Natural killer cell (primary cell): ENCODE results near the gene UIMC1. TPM values are rescaled to one million over a fixed set of nuclear protein-coding genes. Genes with fewer than 3 reads are reported as not detected.

Experiments used
- ATAC-seq, 3 donors: fragments of 150-1000 bp in 2 of 3; fragments of 200-7000 bp in 1 of 3; cut with Tn5 transposase; 1 replicate in 1 of 3; 2 replicates in 2 of 3; pipeline ENCODE4 v1.10.0; 2021; ENCODE audit warnings: mild to moderate bottlenecking in 2 of 3, moderate library complexity in 2 of 3
- DNase-seq, 2 donors: peaks; one replicate each; pipeline versions ENCODE4 v3.0.0 to v3.0.0-alpha.2; 2013 to 2021; ENCODE audit warnings: mixed read lengths in 1 of 2
- H3K27ac ChIP-seq: one replicate; pipeline ENCODE4 v1.5.1; 2013; ENCODE audit warnings: mild to moderate bottlenecking, low read length
- H3K27me3 ChIP-seq: one replicate; pipeline ENCODE4 v1.6.1; 2013; ENCODE audit warnings: low read length; ENCODE audit not compliant: control insufficient read depth, insufficient read depth
- H3K36me3 ChIP-seq: one replicate; pipeline ENCODE4 v1.6.1; 2013; ENCODE audit warnings: low read length; ENCODE audit not compliant: control insufficient read depth, insufficient read depth
- H3K4me1 ChIP-seq: one replicate; pipeline ENCODE4 v1.6.1; 2013; ENCODE audit warnings: low read length; ENCODE audit not compliant: control insufficient read depth, insufficient read depth
- H3K4me3 ChIP-seq: one replicate; pipeline ENCODE4 v1.5.1; 2013; ENCODE audit warnings: low read length
- H3K9me3 ChIP-seq: one replicate; pipeline ENCODE4 v1.6.1; 2013; ENCODE audit warnings: low read length; ENCODE audit not compliant: control insufficient read depth, insufficient read depth
- H3K27ac Mint-ChIP-seq, 2 donors: one replicate each; pipeline ENCODE4 v1.8.0; 2022; ENCODE audit warnings: mild to moderate bottlenecking in 2 of 2, mixed read lengths in 2 of 2, moderate library complexity in 1 of 2
- H3K27me3 Mint-ChIP-seq, 2 donors: one replicate each; pipeline ENCODE4 v1.8.0; 2022; ENCODE audit warnings: low read depth in 2 of 2, mixed read lengths in 2 of 2
- H3K36me3 Mint-ChIP-seq: one replicate; pipeline ENCODE4 v1.8.0; 2022; ENCODE audit warnings: mixed read lengths
- H3K4me1 Mint-ChIP-seq, 2 donors: one replicate each; pipeline ENCODE4 v1.8.0; 2022; ENCODE audit warnings: mixed read lengths in 2 of 2
- H3K4me3 Mint-ChIP-seq: one replicate; pipeline ENCODE4 v1.8.0; 2022; ENCODE audit warnings: mild to moderate bottlenecking, moderate library complexity, mixed read lengths
- H3K9me3 Mint-ChIP-seq, 2 donors: one replicate each; pipeline ENCODE4 v1.8.0; 2022; ENCODE audit warnings: mixed read lengths in 2 of 2
- CTCF ChIP-seq: fragments of 200-600 bp; IDR thresholded peaks from one replicate; pipeline ENCODE4 v1.8.0; 2022; ENCODE audit warnings: antibody characterized with exemption
- WGBS: methylation state at CpG from one replicate; pipeline ENCODE4 v1.1.7; 2013; ENCODE audit warnings: missing lambda C conversion rate; ENCODE audit not compliant: insufficient coverage; 5-methylcytosine and 5-hydroxymethylcytosine counted together
- intact Hi-C: fragments of 100-400 bp; cut with micrococcal nuclease; formaldehyde crosslinking; loops from one replicate; pipeline ENCODE4 v1.14.2; 2022
- total RNA-seq, 4 donors: library from RNA; stranded (reverse); fragments of 120-200 nt in 1 of 4; gene quantifications; one replicate each; pipeline versions ENCODE4 v1.2.3 to v1.2.4, GENCODE V29; 2013 to 2022

UIMC1 gene
- total RNA-seq, 3 donors from 2014 or later (not counting 1 experiment from before 2014, with no cell fraction given), result 55.1 to 75.7 (median 57.3) TPM

- Mint-ChIP-seq H3K9me3 (no peaks in the 10 kb centered on the region), H3K36me3 (peaks cover 46% of the 10 kb centered on the region), H3K27me3 (no peaks in the 10 kb centered on the region), H3K27ac (no peak overlapping the region), H3K4me3 (no peak overlapping the region), H3K4me1 (peaks cover 14 to 19% of the 10 kb centered on the region in 2 donors)
- Histone ChIP-seq H3K36me3 (peaks cover 55% of the 10 kb centered on the region), H3K27ac (no peak overlapping the region), H3K4me1 (peaks cover 19% of the 10 kb centered on the region), H3K9me3 (no peaks in the 10 kb centered on the region), H3K27me3 (no peaks in the 10 kb centered on the region), H3K4me3 (no peak overlapping the region)
- WGBS, result 100% methylated on average over 4 of the region's 5 CpGs
- no peak for TF ChIP-seq CTCF
- ATAC-seq (no peak), DNase-seq (no peak)
- intact Hi-C loops, result no loop called here
These were observed 103.5 kb downstream of the UIMC1 start for GRCh38 chr5:176902911-176903664.

- Histone ChIP-seq H3K4me3 (no peak overlapping the region), H3K36me3 (peaks cover 47% of the 10 kb centered on the region), H3K27ac (no peak overlapping the region), H3K27me3 (no peaks in the 10 kb centered on the region), H3K9me3 (no peaks in the 10 kb centered on the region), H3K4me1 (peaks cover 19% of the 10 kb centered on the region)
- no peak overlapping the region for H3K4me3 Mint-ChIP-seq
- peaks cover 14 to 19% of the 10 kb centered on the region in 2 donors for H3K4me1 Mint-ChIP-seq
- ATAC-seq (no peak), DNase-seq (no peak)
- peak overlapping the region; percentile 19 to 68 for H3K27ac Mint-ChIP-seq
- no peak for TF ChIP-seq CTCF
- H3K27me3 Mint-ChIP-seq, result peaks cover 0 to 4% of the 10 kb centered on the region in 2 donors
- no peaks in the 10 kb centered on the region for H3K9me3 Mint-ChIP-seq
- intact Hi-C loops, result no loop called here
- WGBS, result 89% methylated on average over 6 of the region's 6 CpGs
- peaks cover 38% of the 10 kb centered on the region for H3K36me3 Mint-ChIP-seq
These were observed 104.3 kb downstream of the UIMC1 start for GRCh38 chr5:176902102-176902814.

- Histone ChIP-seq H3K27me3 (no peaks in the 10 kb centered on the region), H3K4me3 (no peak overlapping the region), H3K27ac (no peak overlapping the region), H3K4me1 (peaks cover 19% of the 10 kb centered on the region), H3K9me3 (no peaks in the 10 kb centered on the region), H3K36me3 (peaks cover 39% of the 10 kb centered on the region)
- Mint-ChIP-seq H3K9me3 (no peaks in the 10 kb centered on the region), H3K36me3 (peaks cover 34% of the 10 kb centered on the region), H3K4me1 (peaks cover 14 to 19% of the 10 kb centered on the region in 2 donors), H3K27me3 (peaks cover 0 to 4% of the 10 kb centered on the region in 2 donors), H3K27ac (peak overlapping the region; percentile 19 to 68), H3K4me3 (no peak overlapping the region)
- ATAC-seq (no peak), DNase-seq (no peak)
- 92% methylated on average over 12 of the region's 12 CpGs for WGBS
- intact Hi-C loops, result no loop called here
- no peak for TF ChIP-seq CTCF
These were observed 105.1 kb downstream of the UIMC1 start for GRCh38 chr5:176901260-176902101.
